GM12891 (cell line): ENCODE data around the gene WDR27.

Source experiments
- DNase-seq: peaks from one replicate; pipeline ENCODE4 v3.0.0; 2011; ENCODE audit warnings: low spot score; ENCODE audit not compliant: insufficient read length
- FAIRE-seq: peaks from 2 replicates; lab custom pipeline; 2011; peaks lifted over from hg19 to GRCh38; lab: Jason Lieb, UNC
- PAX5 ChIP-seq: IDR thresholded peaks from 2 replicates; pipeline ENCODE4 v1.6.1; 2011; ENCODE audit warnings: low read length, moderate library complexity, mild to moderate bottlenecking; ENCODE audit not compliant: insufficient read depth, severe bottlenecking
- POLR2A ChIP-seq: IDR thresholded peaks from 2 replicates; pipeline ENCODE4 v1.6.1; 2011; ENCODE audit warnings: low read depth, low read length, control low read depth
- POLR2AphosphoS5 ChIP-seq: IDR thresholded peaks from 2 replicates; pipeline ENCODE4 v1.6.1; 2011; ENCODE audit warnings: low read depth, low read length, control low read depth
- POU2F2 ChIP-seq: IDR thresholded peaks from 2 replicates; pipeline ENCODE4 v1.6.1; 2011; ENCODE audit warnings: low read depth, mild to moderate bottlenecking, control low read depth, low read length, moderate library complexity
- SPI1 ChIP-seq: IDR thresholded peaks from 2 replicates; pipeline ENCODE4 v1.6.1; 2011; ENCODE audit warnings: low read depth, low read length, control low read depth
- TAF1 ChIP-seq: IDR thresholded peaks from 2 replicates; pipeline ENCODE4 v1.6.1; 2011; ENCODE audit warnings: low read depth, low read length, control low read depth

The WDR27 gene

DNA sequence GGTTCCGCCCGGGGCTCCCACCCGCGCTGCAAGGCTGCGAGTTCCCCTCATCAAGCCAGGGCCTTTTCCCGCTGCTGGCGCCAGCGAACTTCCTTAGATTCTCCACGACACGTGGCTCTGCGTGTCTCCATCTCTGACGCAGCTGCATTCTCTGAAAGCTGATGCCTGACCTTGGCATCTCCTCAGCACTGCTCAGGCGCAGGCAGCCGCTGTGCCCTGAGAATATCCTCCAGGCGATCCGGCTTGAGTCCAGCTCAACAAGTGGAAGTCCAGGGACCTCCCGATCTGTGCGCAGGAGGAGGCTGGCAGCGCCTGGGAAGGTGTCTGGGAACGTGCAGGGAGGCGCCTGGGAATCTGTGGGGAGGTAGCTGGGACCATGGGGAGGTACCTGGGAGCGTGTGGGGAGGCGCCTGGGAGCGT lies 277.0 kb downstream of the WDR27 start:
- no peak for FAIRE-seq
- TF ChIP-seq POU2F2 (no peak), POLR2AphosphoS5 (no peak)
- no peak for DNase-seq

- TF ChIP-seq SPI1 (no peak), POU2F2 (no peak), TAF1 (no peak), POLR2AphosphoS5 (no peak), POLR2A (no peak), PAX5 (no peak)
- DNase-seq (no peak), FAIRE-seq (no peak)
Observed at GRCh38 chr6:169424149-169424804, 277.6 kb downstream of the WDR27 start.

GRCh38 chr6:169421586-169422264 lies 280.1 kb downstream of the WDR27 start:
- FAIRE-seq = no peak
- TF ChIP-seq SPI1 (no peak), PAX5 (no peak), POU2F2 (no peak), POLR2AphosphoS5 (no peak), TAF1 (no peak), POLR2A (no peak)
- DNase-seq = no peak

DNA sequence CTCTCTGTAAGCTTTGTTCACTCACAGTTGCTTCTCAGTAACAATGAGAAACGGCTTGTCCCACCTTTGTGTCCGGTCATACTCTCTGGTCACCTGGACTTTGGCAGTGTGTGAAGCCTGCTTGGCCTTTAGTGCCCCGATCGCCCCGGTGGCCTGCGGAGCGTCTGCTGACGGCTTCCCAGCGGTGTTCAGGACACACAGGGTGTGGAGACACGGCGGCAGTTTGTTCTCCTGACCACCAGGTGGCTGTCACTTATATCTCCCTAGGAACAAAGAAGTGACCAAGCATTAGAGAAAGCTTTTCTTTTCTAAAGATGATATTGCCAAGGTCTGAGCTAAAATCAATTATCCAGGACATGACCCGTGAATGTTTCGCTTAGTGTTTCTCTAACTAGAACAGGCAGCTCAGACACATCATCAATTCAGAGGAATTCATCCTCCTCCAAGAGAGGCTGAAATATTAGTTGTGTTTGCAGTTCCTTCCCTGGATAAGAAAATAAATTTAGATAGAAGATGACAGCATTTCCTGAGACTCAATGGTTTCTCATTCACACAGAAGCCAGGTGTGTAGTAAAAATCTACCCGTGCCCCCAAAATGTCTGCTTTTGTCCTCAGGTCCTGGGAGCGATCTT lies 280.8 kb downstream of the WDR27 start:
- no peak for DNase-seq
- TF ChIP-seq SPI1 (no peak), PAX5 (no peak), TAF1 (no peak), POU2F2 (no peak), POLR2AphosphoS5 (no peak)
- no peak for FAIRE-seq

- no peak for TF ChIP-seq PAX5
- no peak for TF ChIP-seq SPI1
- TF ChIP-seq POU2F2 = no peak
- TF ChIP-seq POLR2AphosphoS5 = no peak
- TF ChIP-seq POLR2A = no peak
- TF ChIP-seq TAF1 = no peak
- FAIRE-seq = no peak
Observed at GRCh38 chr6:169417101-169417500, 284.7 kb downstream of the WDR27 start.

DNA sequence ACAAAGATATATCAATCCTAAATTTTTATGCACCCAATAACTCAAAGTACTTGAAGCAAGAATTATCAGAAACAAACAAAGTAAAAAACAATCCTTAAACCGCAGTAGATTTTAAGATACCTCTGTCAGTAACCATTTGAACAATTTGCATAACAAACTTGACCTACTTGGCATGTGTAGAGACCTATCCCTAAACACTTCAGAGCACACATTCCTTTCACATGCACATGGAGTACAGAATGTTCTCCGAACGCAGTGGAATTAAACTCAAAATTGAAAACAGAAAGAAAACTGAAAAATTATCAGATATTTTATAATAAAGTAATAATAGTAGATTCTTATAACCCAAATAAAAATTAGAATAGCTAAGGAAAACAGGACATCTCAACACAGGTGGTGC lies 285.6 kb downstream of the WDR27 start:
- TF ChIP-seq POLR2AphosphoS5 (no peak), POLR2A (no peak), TAF1 (no peak), PAX5 (no peak), POU2F2 (no peak), SPI1 (no peak)
- FAIRE-seq (no peak), DNase-seq (no peak)

More at GRCh38 chr6:169417101-169417500, 284.7 kb downstream of the WDR27 start:
- DNase-seq = no peak

DNA sequence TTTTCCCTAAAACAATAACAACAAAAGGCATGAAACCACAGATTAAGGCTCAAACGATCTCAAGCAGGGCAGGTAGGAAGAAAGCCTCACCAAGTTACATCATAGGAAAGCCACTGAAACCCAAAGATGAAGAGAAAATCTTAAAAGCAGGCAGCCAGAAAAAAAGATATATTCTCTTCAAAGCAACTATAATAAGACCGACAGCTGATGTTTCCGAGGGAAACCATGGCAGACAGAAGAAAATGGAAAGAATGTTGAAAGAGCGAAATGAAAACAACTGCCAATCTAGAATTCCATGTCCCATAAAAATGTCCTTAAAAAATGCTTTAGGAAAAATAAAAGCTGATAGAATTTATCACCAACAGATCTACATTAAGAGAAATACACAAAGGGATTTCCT lies 286.6 kb downstream of the WDR27 start:
- FAIRE-seq (no peak), DNase-seq (no peak)
- TF ChIP-seq POU2F2 (no peak), TAF1 (no peak), PAX5 (no peak), SPI1 (no peak), POLR2AphosphoS5 (no peak), POLR2A (no peak)

DNA sequence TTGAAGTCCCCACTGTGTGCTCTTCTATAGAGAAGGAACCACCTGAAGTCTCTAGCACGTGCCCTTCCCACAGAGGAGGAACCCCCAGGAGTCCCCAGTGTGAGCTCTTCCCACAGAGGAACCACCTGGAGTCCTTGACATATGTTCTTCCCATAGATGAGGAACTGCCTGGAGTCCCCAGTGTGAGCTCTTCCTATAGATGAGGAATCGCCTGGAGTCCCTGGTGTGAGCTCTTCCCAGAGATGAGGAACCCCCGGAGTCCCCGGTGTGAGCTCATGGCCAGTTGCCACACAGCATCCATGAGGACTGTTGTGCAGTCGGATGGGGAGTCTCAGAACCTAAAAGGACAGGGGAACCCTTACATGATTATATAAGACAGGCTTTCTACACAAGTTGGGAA lies 290.1 kb downstream of the WDR27 start:
- no peak for TF ChIP-seq SPI1
- TF ChIP-seq TAF1 = no peak
- TF ChIP-seq POLR2AphosphoS5 = no peak
- TF ChIP-seq PAX5 = no peak
- no peak for TF ChIP-seq POLR2A
- TF ChIP-seq POU2F2 = no peak
- DNase-seq (no peak), FAIRE-seq (no peak)

DNA sequence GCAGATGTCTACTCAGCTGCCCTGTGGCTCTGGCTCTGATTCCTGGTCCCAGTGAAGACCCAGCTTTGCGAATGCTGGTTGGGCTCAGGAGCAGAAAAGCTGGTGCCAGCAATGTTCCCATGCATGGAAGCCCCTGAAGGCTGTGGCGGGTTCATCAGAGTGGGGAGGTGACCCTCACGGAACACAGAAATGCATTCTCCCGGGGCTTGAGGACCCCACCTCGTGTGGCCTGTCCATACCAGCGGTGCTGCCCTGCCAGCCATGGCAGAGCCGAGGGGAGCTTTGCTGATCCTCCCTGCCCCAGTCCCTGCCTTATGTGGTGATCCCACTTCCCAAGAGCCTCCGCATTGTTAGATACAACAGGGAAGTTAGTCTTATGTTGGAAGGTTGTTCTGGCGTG lies 290.5 kb downstream of the WDR27 start:
- FAIRE-seq = no peak
- DNase-seq = no peak
- TF ChIP-seq POU2F2 (no peak), POLR2A (no peak), PAX5 (no peak), TAF1 (no peak)
